Left kidney (tissue), 2 donors: ENCODE measurements around the gene GRB7. TPM values are rescaled to one million over a fixed set of nuclear protein-coding genes. Genes with fewer than 3 reads are reported as not detected.
"Not testable (repeated sequence)": the region's sequence is repeated elsewhere in the genome, so short reads cannot be mapped to it uniquely, and the experiment has no call there.

Experiments
- DNase-seq: peaks from one replicate; pipeline ENCODE4 v3.0.0-alpha.2; 2013
- polyA plus RNA-seq: library from polyadenylated mRNA; unstranded; fragments of 120-200 nt; gene quantifications from one replicate; pipeline ENCODE4 v1.2.1, GENCODE V29; 2013; ENCODE audit not compliant: insufficient read length

The GRB7 gene
- polyA plus RNA-seq, 1 donor = 38.8 TPM

- no peak for DNase-seq
These were observed 30.8 kb upstream of the GRB7 start for GRCh38 chr17:39706921-39707337.

- DNase-seq = no peak
These were observed 28.3 kb upstream of the GRB7 start for GRCh38 chr17:39709319-39709997.

- DNase-seq = no peak
These were observed 27.5 kb upstream of the GRB7 start for GRCh38 chr17:39709998-39710964.

- not testable (repeated sequence) for DNase-seq
These were observed 26.7 kb upstream of the GRB7 start for GRCh38 chr17:39711071-39711470.

GRCh38 chr17:39711851-39712250, 25.9 kb upstream of the GRB7 start:
- no peak for DNase-seq

- DNase-seq = no peak
These were observed 23.5 kb upstream of the GRB7 start for GRCh38 chr17:39714234-39714633.

GRCh38 chr17:39715375-39716072, 22.2 kb upstream of the GRB7 start:
- no peak for DNase-seq

- DNase-seq = no peak
These were observed 21.5 kb upstream of the GRB7 start for GRCh38 chr17:39716073-39716818.

- no peak for DNase-seq
These were observed 20.7 kb upstream of the GRB7 start for GRCh38 chr17:39716879-39717536.

GRCh38 chr17:39717660-39718059, 20.1 kb upstream of the GRB7 start:
- no peak for DNase-seq

GRCh38 chr17:39719563-39720355, 18.0 kb upstream of the GRB7 start:
- no peak for DNase-seq

- no peak for DNase-seq
These were observed 15.6 kb upstream of the GRB7 start for GRCh38 chr17:39722104-39722503.

GRCh38 chr17:39722965-39723848, 14.5 kb upstream of the GRB7 start:
- no peak for DNase-seq

- DNase-seq = no peak
These were observed 13.0 kb upstream of the GRB7 start for GRCh38 chr17:39724731-39725130.

- not testable (repeated sequence) for DNase-seq
These were observed 11.8 kb upstream of the GRB7 start for GRCh38 chr17:39725923-39726322.

GRCh38 chr17:39726617-39727016, 11.1 kb upstream of the GRB7 start:
- no peak for DNase-seq

GRCh38 chr17:39727556-39727955, 10.2 kb upstream of the GRB7 start:
- no peak for DNase-seq

- no peak for DNase-seq
These were observed 8.4 kb upstream of the GRB7 start for GRCh38 chr17:39729280-39729851.
